IPS-20b (cell line): ENCODE measurements around the gene CDT1.

Source experiments
- H3K27ac ChIP-seq: one replicate; pipeline ENCODE4 v1.5.1; 2013; ENCODE audit warnings: low read length
- H3K27me3 ChIP-seq: 2 replicates; pipeline ENCODE4 v1.6.1; 2013; ENCODE audit warnings: mild to moderate bottlenecking, low read length, inconsistent platforms; ENCODE audit not compliant: insufficient read depth
- H3K36me3 ChIP-seq: 2 replicates; pipeline ENCODE4 v1.6.1; 2013; ENCODE audit warnings: low read depth, mild to moderate bottlenecking, inconsistent platforms, low read length, moderate library complexity; ENCODE audit not compliant: insufficient read depth
- H3K4me1 ChIP-seq: 2 replicates; pipeline ENCODE4 v1.6.1; 2013; ENCODE audit warnings: mild to moderate bottlenecking, control low read depth, inconsistent platforms, low read length, moderate library complexity; ENCODE audit not compliant: insufficient read depth
- H3K4me3 ChIP-seq: 2 replicates; pipeline ENCODE4 v1.5.1; 2013; ENCODE audit warnings: mild to moderate bottlenecking, low read length, inconsistent platforms
- H3K9ac ChIP-seq: 2 replicates; pipeline ENCODE4 v1.6.1; 2013; ENCODE audit warnings: low read depth, mild to moderate bottlenecking, inconsistent platforms, low read length, moderate library complexity
- H3K9me3 ChIP-seq: 2 replicates; pipeline ENCODE4 v1.6.1; 2013; ENCODE audit warnings: mild to moderate bottlenecking, low read depth, low read length, inconsistent platforms; ENCODE audit not compliant: insufficient read depth

Gene CDT1

DNA sequence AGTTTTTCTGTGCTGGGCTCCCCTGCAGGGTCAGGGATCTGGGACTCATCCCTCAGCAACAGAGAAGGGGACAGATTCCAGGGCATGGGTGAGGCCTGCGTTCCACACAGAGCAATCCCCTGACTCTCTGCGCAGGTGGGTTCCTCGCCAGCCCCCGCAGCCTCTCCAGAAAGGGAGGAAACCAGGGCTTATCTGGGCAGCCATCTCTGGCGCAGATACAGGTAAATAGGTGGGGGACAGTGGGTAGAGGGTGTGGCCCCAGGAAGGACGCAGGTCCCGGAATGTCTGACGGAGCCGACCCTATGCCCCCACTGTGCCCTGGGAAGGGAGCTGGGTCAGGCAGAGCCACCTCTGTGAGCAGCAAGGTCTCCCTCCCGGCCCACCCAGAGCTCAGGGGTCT is 41.8 kb upstream of the CDT1 start:
- Histone ChIP-seq H3K9me3 (no peaks in the 10 kb centered on the region), H3K9ac (no peak overlapping the region), H3K4me3 (no peak overlapping the region), H3K36me3 (no peaks in the 10 kb centered on the region), H3K27ac (no peak overlapping the region), H3K27me3 (peaks cover 3% of the 10 kb centered on the region; the same call in 1 of the 2 replicates), H3K4me1 (peaks cover 27% of the 10 kb centered on the region)

DNA sequence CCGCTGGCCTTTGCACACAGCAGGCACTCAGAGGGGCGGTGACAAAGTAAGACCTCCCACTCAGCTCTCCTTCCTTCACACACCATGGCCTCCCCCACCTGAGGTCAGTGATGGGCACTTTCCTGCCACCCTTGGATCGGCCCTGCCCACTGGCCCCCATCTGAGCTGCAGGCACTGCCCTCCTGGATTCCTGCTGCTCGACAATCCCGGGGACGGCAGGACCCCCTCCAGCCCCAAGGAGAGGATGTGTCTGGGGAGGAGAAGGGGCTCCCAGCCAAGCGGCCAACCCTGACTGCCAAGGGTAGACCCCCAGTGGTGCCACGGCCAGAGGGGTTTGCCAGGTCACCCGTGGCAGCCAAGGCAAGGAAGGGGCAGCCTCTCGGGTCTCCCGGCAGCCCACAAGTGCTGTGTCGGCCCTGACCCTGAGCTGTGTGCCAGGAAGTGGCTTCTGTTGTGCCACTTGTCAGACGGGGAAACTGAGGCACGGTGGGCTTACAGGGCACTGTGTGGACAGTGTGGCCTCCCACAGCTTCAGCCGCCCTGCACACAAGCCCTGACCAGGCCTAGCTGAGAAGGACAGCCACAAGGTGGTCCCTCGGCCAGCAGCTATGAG is 41.2 kb upstream of the CDT1 start:
- peaks cover 27% of the 10 kb centered on the region for H3K4me1 ChIP-seq
- H3K9ac ChIP-seq = no peak overlapping the region
- H3K36me3 ChIP-seq = no peaks in the 10 kb centered on the region
- H3K27me3 ChIP-seq = peaks cover 5% of the 10 kb centered on the region; the same call in 1 of the 2 replicates
- H3K4me3 ChIP-seq = no peak overlapping the region
- no peak overlapping the region for H3K27ac ChIP-seq
- no peaks in the 10 kb centered on the region for H3K9me3 ChIP-seq

DNA sequence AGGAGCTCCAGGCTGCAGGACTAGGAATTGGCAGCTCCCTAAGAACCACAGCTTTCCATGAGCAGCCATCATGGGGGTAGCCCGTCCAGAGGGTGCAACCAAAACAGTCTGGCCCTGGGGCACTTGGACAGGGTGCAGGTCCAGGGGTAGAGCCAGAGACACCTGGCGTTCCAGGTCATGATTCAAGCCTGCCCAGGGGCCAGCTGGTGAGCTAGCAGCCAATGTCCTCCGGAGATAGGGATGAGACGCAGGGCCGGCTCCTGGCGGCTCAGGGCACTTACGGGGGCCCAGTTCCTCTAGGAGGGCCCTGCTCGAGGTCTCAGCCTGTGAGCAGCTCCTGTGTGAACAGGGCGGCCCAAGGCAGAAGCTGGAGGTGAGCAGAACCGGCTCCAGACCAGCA is 40.6 kb upstream of the CDT1 start:
- peak overlapping the region; percentile 61 for H3K27ac ChIP-seq
- no peaks in the 10 kb centered on the region for H3K36me3 ChIP-seq
- peak overlapping the region; percentile 50; the same call in 1 of the 2 replicates for H3K9ac ChIP-seq
- peaks cover 5% of the 10 kb centered on the region; the same call in 1 of the 2 replicates for H3K27me3 ChIP-seq
- no peak overlapping the region for H3K4me3 ChIP-seq
- no peaks in the 10 kb centered on the region for H3K9me3 ChIP-seq
- peaks cover 27% of the 10 kb centered on the region for H3K4me1 ChIP-seq

DNA sequence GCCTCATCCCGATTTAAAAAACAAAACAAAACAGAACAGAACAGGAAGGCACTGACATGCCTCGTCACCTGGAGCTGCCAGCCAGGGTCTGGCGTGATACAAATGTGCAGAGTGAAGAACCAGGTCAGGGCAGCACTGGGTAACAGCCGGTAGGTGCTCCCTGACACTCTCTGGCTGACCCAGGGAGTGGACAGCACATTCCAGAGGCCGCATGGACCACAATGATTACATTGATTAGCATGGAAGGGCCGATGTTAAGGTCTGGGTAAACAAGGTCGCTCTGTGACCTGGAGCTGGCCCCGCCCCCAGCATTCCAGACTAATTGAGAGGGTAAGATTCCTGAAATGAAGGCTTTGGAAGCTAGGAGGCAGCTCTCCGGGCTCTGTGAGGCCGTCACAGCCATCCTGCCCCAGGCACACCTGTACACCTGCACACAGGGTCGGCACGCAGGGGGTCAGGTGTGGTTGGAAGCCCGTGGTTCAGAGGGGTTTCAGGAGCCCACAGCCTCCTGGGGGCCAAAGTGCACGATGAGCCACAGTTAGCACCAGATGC is 40.0 kb upstream of the CDT1 start:
- H3K4me3 ChIP-seq = peak overlapping the region; percentile 10; the same call in 1 of the 2 replicates
- H3K9me3 ChIP-seq = no peaks in the 10 kb centered on the region
- peak overlapping the region; percentile 61 for H3K27ac ChIP-seq
- H3K27me3 ChIP-seq = peaks cover 5% of the 10 kb centered on the region; the same call in 1 of the 2 replicates
- peak overlapping the region; percentile 50; the same call in 1 of the 2 replicates for H3K9ac ChIP-seq
- H3K36me3 ChIP-seq = no peaks in the 10 kb centered on the region
- peaks cover 27% of the 10 kb centered on the region for H3K4me1 ChIP-seq

DNA sequence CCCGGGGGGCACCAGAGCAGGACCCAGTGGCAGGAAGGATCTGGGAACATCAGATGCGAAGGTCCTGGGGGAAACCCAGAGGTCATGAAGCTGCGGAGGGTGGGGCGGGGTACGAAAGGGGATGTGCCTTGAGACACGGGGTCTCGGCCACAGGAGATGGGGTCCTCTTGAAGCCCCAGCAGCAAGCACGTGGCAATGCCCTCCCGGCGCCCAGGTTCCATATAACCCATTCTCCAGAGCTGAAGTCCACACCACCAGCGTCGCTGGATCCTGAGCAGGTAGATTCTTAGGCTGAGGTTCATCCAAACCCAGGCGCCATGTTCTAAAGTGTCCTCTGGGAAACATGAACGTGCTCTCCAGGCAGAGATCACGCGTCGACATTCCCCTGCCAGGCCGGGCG is 39.5 kb upstream of the CDT1 start:
- Histone ChIP-seq H3K36me3 (no peaks in the 10 kb centered on the region), H3K4me1 (peaks cover 23% of the 10 kb centered on the region), H3K27ac (no peak overlapping the region)

DNA sequence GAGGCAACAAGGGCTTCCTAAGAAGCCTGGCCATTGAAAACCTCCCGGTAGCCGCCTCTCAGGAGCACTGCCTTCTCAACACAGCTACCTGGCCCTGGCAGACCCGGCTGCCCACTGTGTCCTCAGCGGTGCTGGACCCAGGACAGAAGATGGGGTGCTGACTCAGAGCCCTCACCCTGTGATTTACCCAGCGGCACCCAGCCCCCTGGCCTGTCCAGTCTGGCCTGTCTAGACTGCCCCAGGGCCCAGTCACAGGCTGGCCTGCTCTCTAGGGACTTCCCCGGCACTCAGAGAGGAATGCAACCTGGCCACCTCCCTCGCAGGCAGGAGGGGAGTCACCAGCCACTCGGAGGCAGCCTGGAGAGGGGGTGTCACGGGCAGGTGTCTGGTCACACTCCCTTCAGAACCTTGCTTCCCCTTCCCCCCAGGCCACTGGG is 38.7 kb upstream of the CDT1 start:
- no peaks in the 10 kb centered on the region for H3K36me3 ChIP-seq
- peaks cover 18% of the 10 kb centered on the region for H3K4me1 ChIP-seq
- no peaks in the 10 kb centered on the region for H3K9me3 ChIP-seq
- no peak overlapping the region for H3K4me3 ChIP-seq
- peaks cover 7% of the 10 kb centered on the region; the same call in 1 of the 2 replicates for H3K27me3 ChIP-seq
- no peak overlapping the region for H3K9ac ChIP-seq
- H3K27ac ChIP-seq = no peak overlapping the region

More for the DNA sequence above, 39.5 kb upstream of the CDT1 start:
- peaks cover 5% of the 10 kb centered on the region; the same call in 1 of the 2 replicates for H3K27me3 ChIP-seq
- H3K4me3 ChIP-seq = no peak overlapping the region
- H3K9me3 ChIP-seq = no peaks in the 10 kb centered on the region
- no peak overlapping the region; the same call in 1 of the 2 replicates for H3K9ac ChIP-seq

DNA sequence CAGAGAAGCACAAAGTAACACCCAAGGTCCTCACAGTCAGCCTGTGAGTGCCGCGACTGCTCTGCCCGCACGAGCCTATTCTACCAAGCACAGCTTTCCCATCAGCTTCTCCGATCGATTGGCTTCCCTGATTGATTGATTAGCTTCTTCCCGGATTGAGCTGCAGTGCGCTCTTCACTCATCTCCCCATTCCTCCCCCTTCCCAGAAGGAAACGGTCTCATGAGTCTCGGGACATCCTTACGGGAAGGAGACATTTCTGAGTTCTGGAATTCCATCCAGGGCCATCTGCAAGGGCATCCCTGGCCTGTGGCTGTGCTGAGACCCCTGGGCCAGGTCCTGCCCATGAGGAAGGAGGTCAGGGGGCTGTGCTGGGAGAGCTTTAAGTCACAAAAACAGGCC is 36.6 kb upstream of the CDT1 start:
- Histone ChIP-seq H3K27ac (no peak overlapping the region), H3K9ac (no peak overlapping the region), H3K4me3 (no peak overlapping the region), H3K27me3 (peaks cover 22% of the 10 kb centered on the region; the same call in 1 of the 2 replicates), H3K9me3 (no peaks in the 10 kb centered on the region), H3K36me3 (no peaks in the 10 kb centered on the region), H3K4me1 (peaks cover 29% of the 10 kb centered on the region)

DNA sequence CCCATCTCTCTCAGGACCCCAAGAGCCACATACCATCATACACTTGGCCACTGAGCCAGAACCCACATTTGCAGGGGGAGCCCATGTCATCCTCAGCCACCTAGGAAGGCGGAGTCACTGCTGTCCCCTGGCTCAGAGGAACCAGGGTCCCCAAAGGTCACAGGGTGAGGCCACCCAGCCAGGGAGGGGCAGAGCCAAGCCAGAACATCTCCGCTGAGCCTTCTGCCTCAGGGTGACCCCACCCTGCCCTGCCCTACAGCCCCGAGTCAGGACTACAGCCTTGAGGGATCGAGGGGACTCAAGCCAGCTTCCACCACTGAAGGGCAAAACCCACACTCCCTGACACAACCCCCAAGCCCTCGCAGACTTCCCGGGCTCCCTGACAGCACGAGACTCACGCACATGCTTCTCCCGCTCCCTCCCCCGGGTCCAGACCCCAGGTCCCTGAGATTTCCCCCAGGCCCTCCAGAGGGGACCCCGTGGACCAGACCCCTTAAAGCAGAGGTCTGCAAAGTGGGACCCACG is 36.0 kb upstream of the CDT1 start:
- Histone ChIP-seq H3K4me3 (no peak overlapping the region), H3K9ac (no peak overlapping the region), H3K36me3 (no peaks in the 10 kb centered on the region), H3K9me3 (no peaks in the 10 kb centered on the region), H3K4me1 (peaks cover 29% of the 10 kb centered on the region), H3K27me3 (peaks cover 28% of the 10 kb centered on the region; the same call in 1 of the 2 replicates), H3K27ac (no peak overlapping the region)

DNA sequence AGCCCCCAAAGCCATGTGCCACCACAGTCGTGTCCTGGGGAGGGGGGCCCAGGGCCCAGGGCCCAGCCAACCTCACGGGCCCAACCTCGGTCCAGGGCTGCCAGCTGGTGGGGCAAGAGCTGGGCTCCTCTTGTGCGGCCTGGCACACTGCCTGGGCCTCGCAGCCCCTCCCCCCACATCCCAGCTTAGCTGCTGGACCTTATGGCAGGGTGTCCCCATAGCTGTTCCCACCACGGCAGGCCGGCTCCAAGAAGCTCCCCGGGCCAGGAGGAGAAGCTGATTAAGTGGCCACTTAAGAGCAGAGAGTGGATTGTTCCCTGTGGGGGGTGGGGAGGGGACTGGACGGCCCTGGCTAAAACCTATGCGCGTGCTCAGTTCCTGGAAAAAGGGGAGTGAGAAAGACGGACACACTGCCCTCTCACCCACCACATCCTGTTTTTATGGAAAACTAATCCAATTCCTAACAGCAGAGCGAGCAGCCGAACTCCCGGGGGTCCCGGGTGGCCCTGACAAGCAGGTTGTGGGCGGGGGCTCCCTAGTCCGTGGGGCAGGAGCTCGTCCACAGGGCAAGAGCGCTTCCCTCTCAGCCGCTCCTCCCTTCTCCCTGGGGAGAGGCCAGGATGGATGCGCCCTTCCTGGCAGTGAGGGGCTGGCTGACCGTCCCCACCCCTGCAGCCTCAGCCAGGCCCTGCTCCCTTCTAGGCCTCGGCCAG is 35.4 kb upstream of the CDT1 start:
- Histone ChIP-seq H3K36me3 (no peaks in the 10 kb centered on the region), H3K9ac (no peak overlapping the region), H3K9me3 (no peaks in the 10 kb centered on the region), H3K27ac (no peak overlapping the region), H3K27me3 (peaks cover 34% of the 10 kb centered on the region; the same call in 1 of the 2 replicates), H3K4me1 (peaks cover 25% of the 10 kb centered on the region), H3K4me3 (no peak overlapping the region)

DNA sequence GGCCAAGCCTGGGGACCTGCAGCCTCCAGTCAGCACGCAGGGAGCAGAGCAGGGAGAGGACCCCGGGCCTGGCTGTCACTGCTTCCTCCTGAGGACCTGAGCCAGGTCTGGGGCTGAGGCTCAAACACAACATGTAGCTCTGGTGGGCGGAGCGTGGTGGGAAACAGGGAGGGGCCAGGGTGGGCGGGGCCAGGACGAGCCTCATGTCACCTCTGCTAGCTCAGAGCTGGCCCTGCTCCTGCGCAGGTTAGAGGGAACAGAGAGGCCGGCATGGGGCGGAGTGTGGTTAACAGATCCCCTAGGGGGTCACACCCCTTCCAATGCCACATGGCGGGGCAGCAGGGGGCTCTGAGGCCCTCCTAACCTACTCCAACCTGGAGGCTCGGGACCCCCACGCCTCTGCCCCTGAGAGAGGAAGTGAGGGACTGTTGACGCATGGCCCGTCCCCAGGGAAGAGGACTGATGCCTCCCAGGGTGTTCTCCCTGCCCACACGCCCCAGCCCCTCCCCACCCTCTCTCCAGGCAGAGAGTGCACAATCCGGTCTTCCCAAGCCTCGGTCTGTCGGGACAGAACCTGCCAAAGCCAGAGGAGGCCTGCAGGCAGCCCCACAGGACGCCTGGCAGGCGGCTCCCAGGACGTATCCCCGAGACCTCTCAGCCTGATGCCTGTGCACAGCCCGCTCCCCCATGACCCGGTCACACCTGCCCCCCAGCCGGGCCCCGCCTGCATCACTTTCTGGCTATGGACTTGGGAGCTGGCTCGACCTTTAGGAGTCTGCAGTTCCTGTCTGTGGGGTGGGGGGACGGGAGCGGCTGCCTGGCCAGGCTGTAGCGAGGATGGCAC is 33.8 kb upstream of the CDT1 start:
- Histone ChIP-seq H3K27ac (no peak overlapping the region), H3K27me3 (peaks cover 35% of the 10 kb centered on the region; the same call in 1 of the 2 replicates), H3K4me1 (peaks cover 15% of the 10 kb centered on the region; the same call in 1 of the 2 replicates), H3K9ac (no peak overlapping the region), H3K4me3 (no peak overlapping the region), H3K36me3 (no peaks in the 10 kb centered on the region), H3K9me3 (no peaks in the 10 kb centered on the region)
